Activated gamma-delta T cell (primary cell): ENCODE results near the gene SLC25A2.

Source experiments
- DNase-seq: peaks from one replicate; lab custom pipeline; 2025; lab: John Stamatoyannopoulos, UW

SLC25A2 gene

DNA sequence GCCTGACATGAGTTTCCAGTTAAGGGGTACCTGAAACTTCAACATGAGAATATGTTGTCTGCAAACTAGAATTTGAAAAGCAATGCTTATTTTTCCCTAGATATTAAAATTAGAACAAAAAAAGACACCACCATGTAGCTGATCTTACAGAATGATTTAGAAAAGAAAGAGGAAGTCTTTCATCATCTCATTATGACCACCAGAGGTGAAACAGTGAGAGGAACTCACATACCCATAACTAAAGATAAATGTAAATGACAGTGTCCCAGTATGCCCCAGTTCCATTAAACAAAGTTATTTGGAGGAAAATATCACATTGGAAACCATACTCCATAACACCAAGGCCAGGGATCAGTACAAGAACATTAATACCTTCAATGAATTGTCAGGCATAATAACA, 9.9 kb upstream of the SLC25A2 start:
- no peak for DNase-seq

- DNase-seq = no peak
Observed at GRCh38 chr5:141306630-141307029, 2.8 kb upstream of the SLC25A2 start.

GRCh38 chr5:141298376-141298775, 5.5 kb downstream of the SLC25A2 start:
- no peak for DNase-seq

GRCh38 chr5:141272906-141273305, 30.9 kb downstream of the SLC25A2 start:
- no peak for DNase-seq

DNA sequence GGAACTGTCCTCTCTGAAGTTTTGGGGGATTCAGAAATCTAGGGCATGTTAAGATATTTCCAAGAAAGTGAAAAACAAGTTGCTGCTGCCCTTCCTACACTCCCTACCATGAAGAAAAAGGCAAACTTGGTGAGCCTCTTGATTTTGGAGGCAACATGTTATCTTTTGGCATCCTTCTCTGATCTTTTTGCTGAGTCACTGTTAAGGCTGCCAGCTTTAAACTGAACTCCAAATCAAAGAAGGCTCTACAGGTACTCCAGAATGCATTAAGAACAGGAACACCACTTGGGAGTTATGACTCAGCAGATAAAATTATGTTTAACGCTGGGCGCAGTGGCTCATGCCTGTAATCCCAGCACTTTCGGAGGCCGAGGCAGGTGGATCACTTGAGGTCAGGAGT, 34.7 kb downstream of the SLC25A2 start:
- DNase-seq = no peak

GRCh38 chr5:141261238-141261546, 42.7 kb downstream of the SLC25A2 start:
- DNase-seq = no peak

DNA sequence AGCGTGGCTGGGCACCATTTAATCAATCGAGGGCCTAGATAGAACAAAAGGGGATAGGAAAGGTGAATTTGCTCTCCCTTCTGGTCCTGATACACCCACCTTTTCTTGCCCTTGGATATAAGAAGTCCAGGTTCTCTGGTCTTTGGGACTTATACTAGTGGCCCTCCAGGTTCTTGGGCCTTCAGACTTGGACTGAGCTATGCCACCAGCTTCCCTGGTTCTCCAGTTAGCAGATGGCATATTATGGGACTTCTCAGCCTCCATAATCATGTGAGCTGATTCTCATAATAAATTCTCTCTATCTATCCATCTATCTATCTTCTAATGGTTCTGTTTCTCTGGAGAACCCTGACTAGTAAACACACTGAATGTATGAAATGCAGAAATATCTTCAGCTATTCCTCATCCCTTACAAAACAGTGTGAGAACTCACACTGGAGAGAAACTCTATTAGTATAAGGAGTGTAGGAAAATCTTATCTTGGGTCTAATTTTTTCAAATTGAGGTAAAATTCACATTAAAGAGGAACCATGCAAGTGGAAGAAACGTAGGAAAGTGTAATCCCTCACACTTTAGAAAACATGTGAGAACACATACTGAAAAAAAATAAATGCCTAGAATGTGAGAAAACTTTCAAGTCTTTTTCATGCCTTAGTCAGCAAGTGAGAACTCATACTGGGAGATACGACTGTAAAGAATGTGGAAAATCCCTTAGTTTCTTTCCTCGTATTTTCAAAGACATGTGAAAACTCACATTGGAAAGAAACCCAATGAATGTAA, 43.2 kb downstream of the SLC25A2 start:
- DNase-seq = no peak

GRCh38 chr5:141258948-141259347, 44.9 kb downstream of the SLC25A2 start:
- DNase-seq = no peak

DNA sequence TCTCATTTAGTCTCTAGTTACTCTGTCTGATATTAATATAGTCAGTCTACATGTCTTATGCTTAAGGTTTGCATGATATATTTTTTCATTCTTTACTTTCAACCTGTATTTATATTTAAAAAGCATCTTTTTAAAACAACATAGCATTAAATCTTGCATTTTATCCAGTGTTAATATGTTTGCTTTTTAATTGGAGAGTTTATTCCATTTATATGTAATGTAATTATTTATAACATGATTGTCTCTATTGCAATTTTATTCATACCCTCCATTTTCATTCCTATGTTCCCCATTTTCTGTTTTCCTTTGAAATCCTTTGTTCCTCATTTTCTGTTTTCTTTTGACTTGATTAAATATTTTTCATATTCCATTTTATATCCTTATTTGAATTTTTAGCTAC, 45.4 kb downstream of the SLC25A2 start:
- no peak for DNase-seq
